ENCODE data around the gene LCOR.

- TF ChIP-seq CTCF (IDR thresholded peaks at IDR 0.05) (no peak), POLR2A (IDR thresholded peaks at IDR 0.05) (no peak)
Measured at GRCh38 chr10:97039538-97040247, 207.6 kb downstream of the LCOR start.
